H1 (cell line): ENCODE measurements around the gene ARHGAP15. TPM values are rescaled to one million over a fixed set of nuclear protein-coding genes. Genes with fewer than 3 reads are reported as not detected.

Experiments used
- CEBPB ChIP-seq: IDR thresholded peaks from 2 replicates; pipeline ENCODE4 v1.6.1; 2012; ENCODE audit warnings: low read depth, low read length
- KDM1A ChIP-seq: fragments of 200-600, 300-600 bp; sonication (generic); IDR thresholded peaks from 2 replicates; pipeline ENCODE4 v1.7.1; 2016; ENCODE audit warnings: mild to moderate bottlenecking, low read length, borderline replicate concordance
- SRF ChIP-seq: IDR thresholded peaks from 2 replicates; pipeline ENCODE4 v1.6.1; 2011; ENCODE audit warnings: mild to moderate bottlenecking, low read depth, low read length, moderate library complexity
- ZNF274 ChIP-seq: IDR thresholded peaks from 2 replicates; pipeline ENCODE4 v1.7.0; 2012; ENCODE audit warnings: low read length, borderline replicate concordance; ENCODE audit errors: extremely low read depth
- polyA plus RNA-seq, 7 experiments: library from polyadenylated mRNA; depleted of rRNA in 3 of 7; stranded (reverse) in 5 of 7; unstranded in 2 of 7; fragments of >200 nt in 5 of 7; fragments of 200-250 nt in 2 of 7; gene quantifications; 1 replicate in 5 of 7; 2 replicates in 1 of 7; 4 replicates in 1 of 7; pipeline versions ENCODE4 v1.2.1 to v1.2.3, GENCODE V29; 2011 to 2013; ENCODE audit warnings: missing spikeins in 2 of 7, mixed read lengths in 2 of 7
- total RNA-seq: library from RNA; stranded (reverse); fragmentation: NEBNext Ultra II Directional; extraction: Animal tissue kit (Norgen Biotek cat#: 25700); gene quantifications from 2 replicates; pipeline ENCODE4 v1.2.1, GENCODE V29; 2021
- TF ChIP-seq, protein P1 (sequence below): IDR thresholded peaks from 2 replicates; pipeline ENCODE4 v1.6.1; 2011; ENCODE audit warnings: low read length, improper control_type of control experiment

Gene ARHGAP15
- total and polyA plus RNA-seq, 2 of the 8 experiments (the other 6 are each of a cell fraction or from before 2014, with no cell fraction given) = not detected

- TF ChIP-seq, protein P1, sequence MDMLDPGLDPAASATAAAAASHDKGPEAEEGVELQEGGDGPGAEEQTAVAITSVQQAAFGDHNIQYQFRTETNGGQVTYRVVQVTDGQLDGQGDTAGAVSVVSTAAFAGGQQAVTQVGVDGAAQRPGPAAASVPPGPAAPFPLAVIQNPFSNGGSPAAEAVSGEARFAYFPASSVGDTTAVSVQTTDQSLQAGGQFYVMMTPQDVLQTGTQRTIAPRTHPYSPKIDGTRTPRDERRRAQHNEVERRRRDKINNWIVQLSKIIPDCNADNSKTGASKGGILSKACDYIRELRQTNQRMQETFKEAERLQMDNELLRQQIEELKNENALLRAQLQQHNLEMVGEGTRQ = no peak
- TF ChIP-seq CEBPB (no peak), ZNF274 (no peak), SRF (no peak), KDM1A (no peak)
Observed at GRCh38 chr2:143160732-143161707, 31.8 kb downstream of the ARHGAP15 start (continued).
